ENCODE data around the gene SLC6A17. TPM values are rescaled to one million over a fixed set of nuclear protein-coding genes. Genes with fewer than 3 reads are reported as not detected.
A peak's percentile ranks its signal among the peaks of the same experiment; 100 is the strongest.

The SLC6A17 gene
- polyA plus RNA-seq (ENCODE audit: insufficient read length in 4 of 4): 1 to 10 TPM in 2 of 4 donors, under 1 TPM in 2; 0.66 to 1.1 (median 0.96) TPM

DNA sequence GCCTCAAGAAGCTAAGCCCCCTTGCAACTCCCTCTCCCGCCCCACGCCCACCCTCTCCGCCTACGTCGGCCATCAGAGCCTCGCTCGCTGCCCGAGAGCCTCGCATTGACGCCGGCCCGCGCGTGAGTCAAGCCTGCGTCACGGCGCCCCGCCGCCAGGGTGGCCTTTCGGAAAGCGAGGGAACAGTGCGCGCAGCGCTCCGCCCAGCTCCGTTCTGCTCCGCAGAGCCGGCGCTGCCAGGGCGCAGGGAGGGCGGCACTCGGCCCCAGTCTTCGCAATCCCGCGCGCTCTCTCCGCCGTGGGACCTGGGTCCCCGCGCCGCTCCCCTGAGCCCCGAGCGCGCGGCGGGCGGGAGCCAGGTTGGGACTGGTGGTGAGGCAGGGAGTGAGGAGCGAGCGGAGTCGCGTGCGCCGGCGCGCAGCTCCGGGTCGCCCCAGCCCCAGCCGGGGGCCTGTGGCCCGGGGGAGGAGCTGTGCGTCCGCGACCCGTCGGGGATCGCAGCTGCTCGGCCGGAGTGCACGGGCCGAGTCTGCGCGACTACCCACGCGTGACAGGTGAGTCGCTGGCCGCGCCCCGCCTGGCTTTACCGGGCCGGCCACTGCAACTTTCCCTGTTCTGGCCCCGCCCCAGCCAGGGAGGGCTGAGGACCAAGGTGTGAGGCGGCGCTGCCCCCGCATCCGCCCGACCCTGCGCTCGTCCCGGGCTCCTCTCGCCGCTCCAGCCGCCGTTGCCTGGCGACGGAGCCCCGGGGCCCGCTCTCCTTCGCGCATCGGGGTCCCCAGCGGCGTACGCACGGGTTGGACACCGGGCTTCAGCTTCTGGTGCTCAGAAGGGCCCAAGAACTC is at the start of gene SLC6A17:
Gene SLC6A17, plus strand, starts transcription at position 165 of the 845 bp plus-strand sequence. CDS start 16,436 bp downstream, outside the sequence.
- DNase-seq (ENCODE audit: low read depth in 4 of 4, low spot score in 2 of 4): no peak

DNA sequence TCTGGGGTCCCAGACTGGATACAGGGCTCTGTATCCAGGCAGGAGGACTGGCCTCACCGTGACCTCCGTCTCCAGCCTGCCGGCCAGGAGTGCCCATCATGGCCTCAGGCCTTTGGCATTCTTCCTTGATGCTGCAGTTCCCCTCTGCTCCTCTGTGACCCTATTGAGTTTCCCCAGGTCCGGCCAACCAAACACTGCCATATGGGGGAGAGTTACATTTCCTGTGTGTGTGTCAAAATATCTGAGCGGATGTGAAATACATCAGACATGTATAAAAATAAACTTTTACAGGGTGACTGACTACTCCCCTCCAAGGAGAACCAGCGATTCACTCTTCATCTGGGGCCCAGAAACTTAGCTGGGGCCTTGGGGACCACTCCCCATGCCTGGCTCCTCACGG is 48.2 kb upstream of the SLC6A17 start:
- no peak for DNase-seq (ENCODE audit: low read depth in 4 of 4, low spot score in 2 of 4)

- DNase-seq (ENCODE audit: low read depth in 4 of 4, low spot score in 2 of 4): no peak
Measured at GRCh38 chr1:110106013-110106941, 44.0 kb upstream of the SLC6A17 start.

DNA sequence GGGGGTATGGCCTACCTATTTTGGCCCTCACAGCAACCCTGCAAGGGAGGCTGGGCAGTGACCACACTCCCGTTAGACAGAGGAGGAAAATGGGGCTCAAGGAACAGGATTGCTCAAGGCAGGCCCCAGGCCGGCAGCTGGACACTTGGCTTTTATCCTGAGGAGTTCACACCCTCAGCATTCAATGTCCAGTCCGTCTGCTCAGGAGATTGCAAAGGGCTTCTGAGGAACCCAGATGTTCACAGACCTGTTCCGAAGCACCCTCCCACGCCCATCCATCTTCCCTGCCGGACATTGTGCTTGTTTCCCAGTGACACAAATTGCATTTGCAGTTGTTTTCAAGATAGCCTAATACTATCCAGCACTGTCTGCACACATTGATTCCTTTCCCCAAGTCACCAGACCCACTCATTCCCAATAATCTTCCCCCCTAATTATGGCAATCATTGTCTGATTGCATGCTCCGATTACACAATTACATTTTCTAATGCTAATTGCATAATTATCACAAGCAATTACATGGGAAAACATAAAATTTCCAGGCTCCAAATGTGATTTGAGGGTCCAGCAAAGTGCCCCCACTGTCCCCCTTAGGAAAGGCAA is 42.3 kb upstream of the SLC6A17 start:
- no peak for DNase-seq (ENCODE audit: low read depth in 4 of 4, low spot score in 2 of 4)

DNA sequence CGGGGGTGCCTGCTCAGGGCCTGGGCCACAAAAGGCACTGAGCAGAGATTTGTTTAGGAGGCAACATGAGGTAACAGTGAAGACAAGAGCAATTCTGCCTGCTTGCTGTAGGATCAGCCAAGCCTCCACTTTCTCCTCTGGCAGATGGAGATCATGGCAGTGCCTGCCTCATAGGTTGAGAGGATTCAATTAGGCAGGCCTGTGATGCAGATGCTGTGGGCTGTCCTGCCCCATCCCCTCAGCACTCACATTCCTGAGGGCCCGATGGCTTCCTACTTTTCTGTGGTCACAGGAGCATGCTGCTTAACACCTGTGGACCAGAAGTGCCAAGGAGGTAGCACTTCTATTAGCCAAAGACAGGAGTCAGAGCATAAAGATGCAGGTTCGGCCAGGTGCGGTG is 39.2 kb upstream of the SLC6A17 start:
- DNase-seq (ENCODE audit: low read depth in 4 of 4, low spot score in 2 of 4): no peak

DNA sequence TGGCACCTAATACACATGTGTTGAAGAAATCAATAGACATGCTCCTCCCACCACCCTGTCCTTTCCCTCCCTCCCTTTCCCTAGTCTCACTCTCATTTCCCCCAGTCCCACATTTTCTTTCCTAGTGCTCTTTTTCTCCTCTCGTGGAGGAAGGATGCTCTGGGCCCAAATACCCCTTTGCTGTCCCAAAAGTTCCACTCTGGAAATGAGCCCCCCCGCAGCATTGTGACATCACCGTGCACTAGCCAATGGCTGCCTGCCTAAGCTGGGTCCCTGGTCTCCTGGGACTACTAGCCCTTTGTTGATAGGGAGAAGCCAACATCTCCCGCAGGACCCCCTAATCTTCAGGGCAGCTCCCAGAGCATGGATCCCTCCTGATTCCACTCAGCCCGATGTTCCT is 38.2 kb upstream of the SLC6A17 start, which contains the start of gene UBL4B:
Gene UBL4B, plus strand, starts transcription at position 301 of the 400 bp plus-strand sequence. Its CDS starts 92 bp downstream, at position 393.
- DNase-seq (ENCODE audit: low read depth in 4 of 4, low spot score in 2 of 4): no peak

- no peak for DNase-seq (ENCODE audit: low read depth in 4 of 4, low spot score in 2 of 4)
Measured at GRCh38 chr1:110112656-110113055, 37.6 kb upstream of the SLC6A17 start.

GRCh38 chr1:110113551-110113950 is 36.7 kb upstream of the SLC6A17 start:
- DNase-seq (ENCODE audit: low read depth in 4 of 4, low spot score in 2 of 4): no peak

DNA sequence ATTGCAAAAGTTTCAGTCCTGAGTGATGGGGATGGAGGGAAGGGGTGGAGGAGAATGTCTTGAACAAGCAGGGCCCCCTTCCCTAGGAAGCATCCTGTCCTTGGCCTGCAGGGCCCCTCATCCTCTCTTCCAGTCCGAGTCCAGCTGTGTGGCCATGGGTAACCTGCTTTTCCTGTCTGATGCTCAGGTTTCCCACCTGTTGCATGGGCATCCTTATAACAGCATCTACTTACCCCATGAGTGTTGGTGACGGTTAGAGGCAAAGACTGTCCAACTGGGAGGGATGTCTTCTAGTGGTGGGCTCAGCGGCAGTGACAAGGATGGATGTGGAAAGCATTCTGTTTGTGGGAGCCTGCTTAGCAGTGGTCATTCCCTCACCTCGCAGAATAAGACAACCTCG is 36.1 kb upstream of the SLC6A17 start:
- DNase-seq (ENCODE audit: low read depth in 4 of 4, low spot score in 2 of 4): no peak

DNA sequence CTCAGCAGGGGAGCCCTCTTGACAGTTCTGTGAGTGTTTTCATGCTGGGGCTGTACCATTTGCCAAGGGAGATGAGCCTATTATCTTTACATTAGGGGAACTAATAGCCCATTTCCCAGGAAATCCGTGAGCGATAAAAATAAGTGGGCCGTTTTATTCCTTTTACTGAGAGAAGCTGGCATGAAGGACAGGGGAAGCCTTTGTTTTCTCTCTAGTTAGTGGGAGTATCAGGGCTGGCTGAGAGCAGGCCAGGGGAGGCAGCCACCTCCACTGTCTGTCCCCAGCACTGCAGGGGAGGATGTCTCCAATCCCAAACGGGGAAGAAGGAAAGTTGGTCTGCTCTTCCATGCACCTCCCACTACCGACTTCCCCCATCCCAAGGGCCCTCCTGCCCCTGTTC is 35.5 kb upstream of the SLC6A17 start:
- no peak for DNase-seq (ENCODE audit: low read depth in 4 of 4, low spot score in 2 of 4)

- DNase-seq (ENCODE audit: low read depth in 4 of 4, low spot score in 2 of 4): no peak
Measured at GRCh38 chr1:110118636-110119396, 31.5 kb upstream of the SLC6A17 start.

DNA sequence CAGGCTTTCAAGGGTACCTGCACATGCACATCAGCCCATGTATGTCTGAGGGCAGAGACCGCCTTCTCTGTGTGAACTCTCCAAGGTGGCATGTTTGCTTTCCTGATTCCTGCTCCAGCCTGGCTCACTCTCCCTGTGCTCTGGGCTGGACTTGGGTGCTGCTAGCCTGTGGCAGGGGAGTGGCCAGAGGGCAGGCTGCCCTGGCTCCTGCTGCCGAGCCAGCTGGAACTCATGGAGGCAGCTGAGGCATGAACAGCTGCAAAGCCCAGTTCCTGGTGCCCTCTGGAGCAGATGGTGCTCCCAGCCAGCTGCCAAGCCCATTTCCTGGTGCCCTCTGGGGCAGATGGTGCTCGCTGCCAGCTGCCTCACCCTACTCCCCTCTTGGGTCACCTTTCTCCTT is 30.5 kb upstream of the SLC6A17 start:
- no peak for DNase-seq (ENCODE audit: low read depth in 4 of 4, low spot score in 2 of 4)

- peak; percentile 39 to 72 (median 62) for DNase-seq (ENCODE audit: low read depth in 4 of 4, low spot score in 2 of 4)
Measured at GRCh38 chr1:110120960-110121561, 29.2 kb upstream of the SLC6A17 start.

GRCh38 chr1:110123224-110123623 is 27.1 kb upstream of the SLC6A17 start:
- no peak for DNase-seq (ENCODE audit: low read depth in 4 of 4, low spot score in 2 of 4)

- DNase-seq (ENCODE audit: low read depth in 4 of 4, low spot score in 2 of 4): no peak
Measured at GRCh38 chr1:110125810-110126209, 24.5 kb upstream of the SLC6A17 start.

- DNase-seq (ENCODE audit: low read depth in 4 of 4, low spot score in 2 of 4): no peak
Measured at GRCh38 chr1:110130113-110130591, 20.1 kb upstream of the SLC6A17 start.

- DNase-seq (ENCODE audit: low read depth in 4 of 4, low spot score in 2 of 4): no peak
Measured at GRCh38 chr1:110130989-110131388, 19.3 kb upstream of the SLC6A17 start.

DNA sequence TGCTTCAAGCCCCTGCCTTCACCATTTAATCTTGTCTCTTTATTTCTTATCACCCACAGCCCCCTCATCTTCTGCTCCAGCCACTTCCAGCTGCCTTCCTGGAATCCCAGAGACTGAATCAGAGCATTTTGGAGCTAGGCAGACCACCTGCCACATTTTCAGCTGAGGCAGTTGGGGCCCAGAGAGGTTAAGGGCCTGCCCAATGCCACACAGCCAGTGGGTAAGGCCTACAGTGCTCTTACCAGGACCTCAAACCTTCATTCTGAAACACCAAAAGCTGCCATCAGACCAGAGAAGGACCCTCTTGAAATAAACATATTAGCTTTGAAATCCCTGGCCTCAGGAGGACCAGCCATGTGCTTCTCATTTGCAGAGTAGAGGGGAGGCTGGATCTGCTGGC is 17.6 kb upstream of the SLC6A17 start:
- DNase-seq (ENCODE audit: low read depth in 4 of 4, low spot score in 2 of 4): no peak

DNA sequence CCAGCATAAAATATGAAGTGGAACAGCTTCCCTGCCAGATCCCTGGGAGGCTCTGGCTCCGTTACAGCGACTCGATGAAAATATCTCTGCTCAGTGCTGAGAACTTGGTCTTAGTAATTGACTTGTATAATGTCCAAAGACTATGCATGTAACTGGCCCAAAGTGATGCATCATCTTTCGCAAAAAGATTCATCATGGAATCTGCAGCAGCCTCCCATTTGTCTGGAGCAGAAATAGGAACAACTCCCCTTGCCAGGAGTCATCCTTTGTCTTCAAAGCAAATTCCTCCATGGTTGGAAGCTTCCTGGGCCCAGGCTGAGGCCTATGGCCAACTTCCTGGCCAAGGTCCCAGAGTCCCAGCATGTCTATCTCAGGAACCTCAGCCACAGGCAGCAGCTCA is 16.9 kb upstream of the SLC6A17 start:
- DNase-seq (ENCODE audit: low read depth in 4 of 4, low spot score in 2 of 4): no peak
